CD4-positive, alpha-beta T cell treated with Interleukin-12 subunit alpha and Interleukin-12 subunit beta, for 1 hour (primary cell): Measurements from ENCODE around the gene RIN2.

Experiments used
- DNase-seq: peaks from one replicate; pipeline ENCODE4 v3.0.0-alpha.2; 2020

Gene RIN2, protein sequence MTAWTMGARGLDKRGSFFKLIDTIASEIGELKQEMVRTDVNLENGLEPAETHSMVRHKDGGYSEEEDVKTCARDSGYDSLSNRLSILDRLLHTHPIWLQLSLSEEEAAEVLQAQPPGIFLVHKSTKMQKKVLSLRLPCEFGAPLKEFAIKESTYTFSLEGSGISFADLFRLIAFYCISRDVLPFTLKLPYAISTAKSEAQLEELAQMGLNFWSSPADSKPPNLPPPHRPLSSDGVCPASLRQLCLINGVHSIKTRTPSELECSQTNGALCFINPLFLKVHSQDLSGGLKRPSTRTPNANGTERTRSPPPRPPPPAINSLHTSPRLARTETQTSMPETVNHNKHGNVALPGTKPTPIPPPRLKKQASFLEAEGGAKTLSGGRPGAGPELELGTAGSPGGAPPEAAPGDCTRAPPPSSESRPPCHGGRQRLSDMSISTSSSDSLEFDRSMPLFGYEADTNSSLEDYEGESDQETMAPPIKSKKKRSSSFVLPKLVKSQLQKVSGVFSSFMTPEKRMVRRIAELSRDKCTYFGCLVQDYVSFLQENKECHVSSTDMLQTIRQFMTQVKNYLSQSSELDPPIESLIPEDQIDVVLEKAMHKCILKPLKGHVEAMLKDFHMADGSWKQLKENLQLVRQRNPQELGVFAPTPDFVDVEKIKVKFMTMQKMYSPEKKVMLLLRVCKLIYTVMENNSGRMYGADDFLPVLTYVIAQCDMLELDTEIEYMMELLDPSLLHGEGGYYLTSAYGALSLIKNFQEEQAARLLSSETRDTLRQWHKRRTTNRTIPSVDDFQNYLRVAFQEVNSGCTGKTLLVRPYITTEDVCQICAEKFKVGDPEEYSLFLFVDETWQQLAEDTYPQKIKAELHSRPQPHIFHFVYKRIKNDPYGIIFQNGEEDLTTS

DNA sequence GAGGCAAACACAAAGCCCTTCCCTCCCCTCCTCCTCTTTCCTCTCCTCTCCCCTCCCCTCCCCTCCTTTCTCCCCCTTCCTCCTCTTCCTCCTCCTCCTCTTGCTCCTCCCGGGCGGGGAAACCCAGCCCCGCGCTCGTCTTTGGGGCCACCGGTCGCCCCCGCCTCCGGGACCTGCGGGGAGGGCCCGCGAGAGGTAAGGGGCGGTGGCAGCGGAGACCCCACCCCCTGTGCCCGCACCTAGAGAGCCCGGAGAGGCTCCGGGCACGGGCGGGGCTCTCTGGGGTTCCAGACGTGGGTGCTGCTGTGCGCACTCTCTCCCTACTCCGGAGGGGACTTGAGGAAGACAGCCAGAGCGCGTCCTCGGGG, at the start of gene RIN2:
RIN2 (plus strand) TSS at position 126 of the 368 bp plus-strand sequence. CDS start 131,344 bp downstream, outside the sequence.
- no peak for DNase-seq

GRCh38 chr20:19709635-19710335, 48.3 kb upstream of the RIN2 start:
- no peak for DNase-seq

GRCh38 chr20:19710336-19711120, 47.5 kb upstream of the RIN2 start:
- DNase-seq, result no peak

DNA sequence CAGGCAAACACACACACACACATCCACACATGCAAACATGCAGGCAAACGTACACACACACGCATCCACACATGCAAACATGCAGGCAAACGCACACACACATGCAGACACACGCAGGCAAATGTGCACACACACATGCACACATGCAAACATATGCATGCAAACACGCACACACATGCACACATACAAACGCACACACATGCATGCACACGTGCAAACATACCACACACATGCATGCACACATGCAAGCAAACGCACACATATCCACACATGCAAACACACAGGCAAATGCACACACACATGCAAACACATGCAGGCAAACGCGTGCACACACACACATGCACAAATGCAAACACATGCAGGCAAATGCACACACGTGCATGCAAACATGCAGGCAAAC, 46.9 kb upstream of the RIN2 start:
- no peak for DNase-seq

DNA sequence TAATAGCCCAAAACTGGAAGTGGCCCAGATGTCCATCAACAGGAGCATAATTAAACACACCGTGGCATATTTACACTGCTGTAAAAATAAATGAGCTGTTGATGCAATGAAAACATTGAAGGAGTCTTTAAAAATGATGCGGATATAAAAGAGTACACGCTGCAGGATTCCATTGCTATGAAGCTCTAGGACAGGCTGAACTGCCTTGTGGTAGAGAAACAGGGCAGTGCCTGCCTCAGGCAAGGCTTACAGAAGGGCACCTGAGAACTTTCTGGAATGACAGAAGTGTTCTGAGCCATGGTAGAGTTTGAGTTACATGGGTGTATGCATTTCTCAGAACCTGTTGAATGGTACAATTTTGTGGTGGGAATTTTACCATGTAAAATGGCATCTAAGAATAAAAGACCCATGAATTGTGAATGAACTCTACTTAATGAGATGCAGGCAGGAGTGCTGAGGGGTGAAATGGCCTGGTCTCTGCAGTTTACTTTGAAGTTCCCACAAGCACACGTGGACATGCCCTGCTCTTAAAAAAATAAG, 45.3 kb upstream of the RIN2 start:
- no peak for DNase-seq

DNA sequence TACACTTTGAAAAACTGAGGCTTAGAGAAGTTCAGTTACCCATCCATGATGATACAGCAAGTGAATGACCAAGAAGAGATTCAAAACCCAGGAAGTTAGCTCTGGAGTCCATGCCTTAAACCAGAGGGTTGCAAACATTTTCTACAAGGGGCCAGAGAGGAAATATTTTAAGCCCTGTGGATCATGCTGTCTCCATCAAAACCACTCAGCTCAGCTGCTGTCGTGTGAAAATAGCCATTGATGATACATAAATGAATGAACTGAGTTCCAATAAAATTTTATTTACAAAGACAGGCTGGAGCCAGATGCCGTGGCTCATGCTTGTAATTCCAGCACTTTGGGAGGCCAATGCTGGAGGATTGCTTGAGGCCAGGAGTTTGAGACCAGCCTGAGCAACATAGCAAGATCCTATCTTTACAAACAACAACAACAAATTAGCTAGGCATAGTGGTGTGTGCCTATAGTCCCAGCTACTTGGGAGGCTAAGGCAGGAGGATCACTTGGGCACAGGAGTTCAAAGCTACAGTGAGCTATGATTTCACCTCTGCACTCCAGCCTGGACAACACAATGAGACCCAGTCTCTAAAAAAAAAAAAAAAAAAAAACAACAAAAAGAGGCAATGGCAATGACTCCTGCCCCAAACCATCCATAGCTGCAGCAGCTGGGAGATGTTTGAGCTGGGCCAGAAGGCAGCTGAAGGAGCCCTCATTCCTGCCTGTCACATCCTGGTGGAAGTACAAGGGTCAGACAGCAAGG, 44.1 kb upstream of the RIN2 start:
- DNase-seq, result no peak

GRCh38 chr20:19714579-19714840, 43.5 kb upstream of the RIN2 start:
- no peak for DNase-seq

DNA sequence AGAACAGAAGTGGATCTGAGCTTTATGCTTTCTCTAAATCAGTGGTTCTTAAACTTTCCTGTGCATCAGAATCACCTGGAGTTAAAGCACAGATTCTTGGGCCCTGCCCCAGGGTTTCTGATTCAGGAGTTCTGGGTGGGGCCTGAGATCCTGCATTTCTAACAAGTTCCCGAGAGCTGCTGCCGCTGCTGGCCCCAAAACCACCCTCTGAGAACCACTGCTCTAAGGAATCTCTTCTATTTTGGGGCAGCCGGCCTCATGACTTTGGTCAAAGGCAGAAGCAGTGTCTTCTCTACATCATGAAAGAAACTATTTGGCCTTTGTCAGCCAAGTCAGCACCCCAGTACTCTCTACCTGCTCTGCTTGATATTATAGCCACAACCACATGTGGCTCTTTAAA, 42.1 kb upstream of the RIN2 start:
- DNase-seq, result no peak

DNA sequence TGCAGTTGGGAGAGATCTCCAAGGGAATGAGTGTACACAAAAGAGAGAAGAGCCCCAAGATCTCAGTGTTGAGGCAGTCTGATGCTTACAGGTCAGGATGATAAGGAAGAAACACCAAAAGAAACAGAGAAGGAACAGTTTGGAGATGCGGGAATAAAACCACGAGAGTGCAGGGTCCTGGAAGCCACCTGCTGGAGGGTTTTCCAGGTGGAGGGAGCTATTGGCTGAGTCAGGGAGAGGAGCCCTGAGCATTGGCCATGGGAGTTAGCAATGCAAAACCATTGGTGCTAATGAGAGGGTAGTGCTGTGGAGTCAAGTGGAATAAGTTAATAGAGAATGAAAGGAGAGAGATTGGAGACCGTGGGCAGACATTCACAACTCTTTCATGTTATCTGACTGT, 39.2 kb upstream of the RIN2 start:
- DNase-seq, result no peak

- no peak for DNase-seq
Observed at GRCh38 chr20:19720991-19721390, 37.1 kb upstream of the RIN2 start.

DNA sequence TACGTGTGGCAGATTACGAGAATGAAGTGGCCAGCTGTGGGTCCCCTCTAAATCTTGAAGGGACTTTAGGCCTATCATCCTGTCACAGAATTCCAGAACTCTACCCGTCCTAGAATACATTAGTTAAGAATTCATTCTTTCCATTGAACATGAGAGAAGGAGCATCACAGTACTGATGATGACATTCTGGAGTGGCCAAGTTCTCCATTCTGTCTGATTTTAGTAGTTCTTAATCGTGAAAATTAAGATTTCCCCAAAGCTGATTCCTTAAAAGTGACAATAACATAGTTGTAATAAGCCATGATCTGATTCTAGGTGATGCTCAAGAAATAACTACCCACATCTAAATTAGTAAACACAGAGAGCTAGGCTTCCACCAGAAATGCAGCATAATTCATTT, 35.0 kb upstream of the RIN2 start:
- no peak for DNase-seq

- DNase-seq, result no peak
Observed at GRCh38 chr20:19723813-19724430, 34.1 kb upstream of the RIN2 start.

DNA sequence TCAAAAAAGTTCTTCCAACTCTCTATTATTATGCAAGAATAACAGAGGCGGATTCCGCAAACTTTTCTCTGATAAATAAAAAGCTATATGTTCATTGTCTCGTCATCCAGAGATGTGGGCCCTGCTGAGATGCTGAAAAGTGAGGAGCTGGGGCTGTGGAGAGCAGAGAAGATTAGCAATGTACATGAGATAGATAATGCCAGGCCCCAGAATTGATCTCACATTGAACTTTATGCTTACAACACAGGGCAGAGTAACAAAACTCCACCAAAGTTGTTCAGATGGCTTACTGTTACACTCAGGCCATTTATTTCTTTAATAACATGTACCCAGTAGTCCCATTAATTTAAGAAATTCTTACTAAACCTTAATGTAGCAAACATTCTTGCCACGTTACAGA, 32.7 kb upstream of the RIN2 start:
- no peak for DNase-seq

- DNase-seq, result no peak
Observed at GRCh38 chr20:19725814-19726525, 32.1 kb upstream of the RIN2 start.

DNA sequence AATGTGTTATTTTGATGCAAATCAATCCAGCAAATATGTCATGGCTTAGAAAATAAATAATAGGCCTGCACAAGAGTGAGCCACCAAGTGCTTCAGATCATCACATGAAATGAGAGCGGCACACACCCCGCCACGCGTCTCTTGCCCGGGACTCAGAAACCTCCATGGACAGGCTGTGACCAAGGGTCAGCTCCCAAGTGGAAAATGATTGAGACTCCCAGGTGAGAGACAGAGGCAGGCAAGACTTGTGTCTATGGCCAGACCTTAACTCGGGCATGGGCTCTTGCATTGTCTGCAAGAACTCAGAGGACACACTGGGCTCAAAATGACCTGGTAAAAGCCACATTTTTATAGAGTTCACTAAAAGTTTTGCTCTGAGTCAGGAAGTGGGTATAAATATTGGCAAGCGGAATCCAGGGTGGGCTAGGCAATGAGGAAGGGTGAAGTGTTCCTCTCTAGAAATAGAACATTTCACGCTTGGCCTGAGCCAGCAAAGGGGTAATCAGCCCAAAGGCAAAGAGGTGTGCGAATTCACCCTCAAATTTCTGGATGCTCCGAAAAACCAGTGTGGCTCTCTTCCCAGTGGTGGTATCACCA, 30.7 kb upstream of the RIN2 start:
- no peak for DNase-seq

DNA sequence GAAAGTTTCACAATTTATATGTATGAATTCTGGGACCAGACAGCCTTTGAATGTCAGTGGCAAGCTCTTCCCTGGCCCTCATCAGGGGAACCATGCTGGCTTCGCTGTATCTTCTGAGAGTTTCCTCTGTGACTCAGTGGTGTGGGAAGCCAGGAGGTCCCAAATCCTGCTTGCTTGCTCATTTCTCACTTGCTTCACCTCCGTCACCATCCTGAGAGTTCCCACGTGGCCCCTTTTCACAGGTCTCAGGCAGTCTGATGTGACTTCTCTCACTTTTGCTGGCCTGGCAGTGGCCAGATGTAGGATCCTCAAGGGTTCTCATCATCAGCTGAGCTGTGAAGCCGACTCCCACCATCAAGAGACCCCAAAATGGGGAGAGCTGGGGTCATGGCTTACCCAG, 28.4 kb upstream of the RIN2 start:
- DNase-seq, result no peak

DNA sequence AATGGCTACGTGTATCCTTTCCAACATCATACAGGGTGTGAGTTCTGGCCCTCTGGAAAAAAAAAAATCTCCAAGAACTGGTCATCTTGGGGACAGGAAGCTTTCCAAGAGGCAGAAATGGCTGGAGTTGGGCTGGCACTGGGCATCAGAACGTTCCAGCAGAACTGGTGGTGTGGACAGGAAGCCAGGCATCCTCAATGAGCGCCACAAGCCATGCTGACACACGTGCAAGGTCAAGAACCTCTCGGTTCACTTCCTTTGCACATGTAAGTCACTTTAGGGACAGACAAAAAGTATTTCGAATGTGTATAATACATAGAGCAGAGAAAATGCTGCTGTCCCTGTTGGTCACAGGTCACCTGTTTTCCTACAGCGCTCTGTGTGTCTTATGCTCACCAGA, 27.4 kb upstream of the RIN2 start:
- no peak for DNase-seq

DNA sequence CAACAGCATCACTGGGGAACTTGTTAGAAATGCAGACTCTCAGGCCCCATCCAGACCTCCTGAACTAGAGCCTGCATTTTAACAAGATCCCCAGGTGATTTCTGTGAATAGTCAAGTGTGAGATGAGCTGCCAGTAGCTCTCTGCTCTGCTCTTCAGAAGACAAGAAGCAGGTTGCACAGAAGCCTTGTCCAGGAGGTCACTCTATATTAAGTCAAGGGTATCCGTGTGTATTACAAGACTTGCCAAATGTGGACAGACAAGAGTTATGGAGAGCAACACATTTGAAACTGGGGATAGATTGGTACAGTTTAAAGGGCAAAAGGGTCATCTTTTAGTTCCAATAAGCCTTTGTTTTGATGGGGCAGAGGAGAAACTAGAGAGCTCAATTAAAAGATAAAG, 23.2 kb upstream of the RIN2 start:
- DNase-seq, result no peak

DNA sequence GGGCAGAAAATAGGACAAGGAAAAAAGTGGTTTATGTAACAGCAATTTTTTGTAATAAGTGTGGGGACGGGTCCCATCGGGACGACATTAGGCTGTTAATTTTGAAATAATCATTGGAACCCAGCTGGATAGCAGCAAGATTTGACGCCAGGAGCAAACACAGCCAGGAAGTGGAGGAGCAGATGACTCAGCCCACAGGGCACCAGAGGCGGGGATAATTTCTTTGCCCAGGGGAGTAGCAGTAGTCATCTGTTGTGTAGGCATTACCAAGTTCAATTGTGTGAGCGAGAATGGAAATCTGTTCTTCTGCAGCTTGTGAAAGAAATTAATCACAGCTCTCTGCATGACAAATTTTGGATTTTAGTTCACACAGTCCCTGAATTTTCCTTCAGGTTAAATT, 22.6 kb upstream of the RIN2 start:
- DNase-seq, result no peak

- no peak for DNase-seq
Observed at GRCh38 chr20:19737025-19737424, 21.0 kb upstream of the RIN2 start.
